Measurements from ENCODE around the gene PACRG. TPM values are rescaled to one million over a fixed set of nuclear protein-coding genes. Genes with fewer than 3 reads are reported as not detected.

Gene PACRG
- total RNA-seq, 1 experiment from 2014 or later = 0.44 TPM

GRCh38 chr6:162719528-162719927, 8.2 kb upstream of the PACRG start:
- TF ChIP-seq CTCF (IDR thresholded peaks at IDR 0.05) (no peak), USF2 (CRISPR knock-in tag; IDR thresholded peaks at IDR 0.05) (no peak), CREM (CRISPR knock-in tag; IDR thresholded peaks at IDR 0.05) (no peak)
- Mint-ChIP-seq H3K4me1 (peaks cover 20% of the 10 kb centered on the region), H3K27ac (no peak overlapping the region), H3K9me3 (peaks cover 22% of the 10 kb centered on the region), H3K4me3 (no peak overlapping the region), H3K36me3 (peaks cover 16% of the 10 kb centered on the region), H3K27me3 (ENCODE audit: low read depth) (no peaks in the 10 kb centered on the region)
- POLR2A ChIA-PET = no interaction called here
- CTCF ChIA-PET = no interaction called here
- ATAC-seq (no peak), DNase-seq (ENCODE audit: low spot score) (no peak)

- DNase-seq (ENCODE audit: low spot score) (no peak), ATAC-seq (no peak)
- no peak overlapping the region for H3K4me3 Mint-ChIP-seq
- ChIA-PET POLR2A (no interaction called here), CTCF (no interaction called here)
- TF ChIP-seq FOXJ3 (CRISPR knock-in tag; IDR thresholded peaks at IDR 0.05; ENCODE audit: borderline replicate concordance) = no peak
- TF ChIP-seq SP1 (CRISPR knock-in tag; conservative IDR thresholded peaks at IDR 0.05) = no peak
- TF ChIP-seq NFATC4 (CRISPR knock-in tag; IDR thresholded peaks at IDR 0.05) = no peak
- no peak for TF ChIP-seq ERG (CRISPR knock-in tag; IDR thresholded peaks at IDR 0.05)
- no peak for TF ChIP-seq ZNF396 (CRISPR knock-in tag; IDR thresholded peaks at IDR 0.05; ENCODE audit: borderline replicate concordance)
- TF ChIP-seq E2F1 (CRISPR knock-in tag; IDR thresholded peaks at IDR 0.05) = no peak
- no peak for TF ChIP-seq MAX (CRISPR knock-in tag; IDR thresholded peaks at IDR 0.05)
- H3K36me3 Mint-ChIP-seq = peaks cover 16% of the 10 kb centered on the region
- H3K4me1 Mint-ChIP-seq = peaks cover 13% of the 10 kb centered on the region
- no peak overlapping the region for H3K27ac Mint-ChIP-seq
- H3K27me3 Mint-ChIP-seq (ENCODE audit: low read depth) = peaks cover 6% of the 10 kb centered on the region
- peaks cover 22% of the 10 kb centered on the region for H3K9me3 Mint-ChIP-seq
Observed at GRCh38 chr6:162721404-162721687, 6.4 kb upstream of the PACRG start.

GRCh38 chr6:162722226-162722625, 5.5 kb upstream of the PACRG start:
- peaks cover 18% of the 10 kb centered on the region for H3K4me1 Mint-ChIP-seq
- ATAC-seq (no peak), DNase-seq (ENCODE audit: low spot score) (no peak)
- ChIA-PET POLR2A (no interaction called here), CTCF (no interaction called here)
- no peak overlapping the region for H3K27ac Mint-ChIP-seq
- peaks cover 13% of the 10 kb centered on the region for H3K9me3 Mint-ChIP-seq
- no peak for TF ChIP-seq ZBTB43 (CRISPR knock-in tag; IDR thresholded peaks at IDR 0.05)
- TF ChIP-seq OVOL2 (CRISPR knock-in tag; IDR thresholded peaks at IDR 0.05; ENCODE audit: borderline replicate concordance) = no peak
- no peak for TF ChIP-seq IRF2 (CRISPR knock-in tag; IDR thresholded peaks at IDR 0.05; ENCODE audit: borderline replicate concordance, low read depth)
- no peak for TF ChIP-seq JAZF1 (CRISPR knock-in tag; IDR thresholded peaks at IDR 0.05)
- no peak for TF ChIP-seq USF1 (CRISPR knock-in tag; IDR thresholded peaks at IDR 0.05)
- H3K36me3 Mint-ChIP-seq = peaks cover 9% of the 10 kb centered on the region
- peaks cover 13% of the 10 kb centered on the region for H3K27me3 Mint-ChIP-seq (ENCODE audit: low read depth)
- no peak overlapping the region for H3K4me3 Mint-ChIP-seq
